Left lung (tissue), 10 donors: ENCODE results near the gene MPP3. TPM values are rescaled to one million over a fixed set of nuclear protein-coding genes. Genes with fewer than 3 reads are reported as not detected.

Experiments used
- ATAC-seq: fragments of 200-7000 bp; cut with Tn5 transposase; one replicate; pipeline ENCODE4 v1.9.1; 2020; ENCODE audit warnings: moderate library complexity
- DNase-seq, 4 donors: peaks; one replicate each; pipeline ENCODE4 v3.0.0-alpha.2; 2013 to 2020
- H3K27ac ChIP-seq, 2 donors: fragments of 200-600 bp; sonication (generic) in 1 of 2; one replicate each; pipeline versions ENCODE4 v1.5.0 to v1.8.0; 2020 to 2021
- H3K27me3 ChIP-seq, 2 donors: fragments of 200-600 bp; sonication (generic) in 1 of 2; one replicate each; pipeline versions ENCODE4 v1.5.0 to v1.8.0; 2020 to 2021
- H3K36me3 ChIP-seq, 2 donors: fragments of 200-600 bp; sonication (generic) in 1 of 2; one replicate each; pipeline versions ENCODE4 v1.5.0 to v1.8.0; 2020 to 2021
- H3K4me1 ChIP-seq, 2 donors: fragments of 200-600 bp; one replicate each; pipeline ENCODE4 v1.8.0; 2021
- H3K4me3 ChIP-seq, 2 donors: fragments of 200-600 bp; sonication (generic) in 1 of 2; one replicate each; pipeline versions ENCODE4 v1.5.0 to v1.8.0; 2020 to 2021; ENCODE audit warnings: mild to moderate bottlenecking in 1 of 2
- H3K9me3 ChIP-seq, 2 donors: fragments of 200-600 bp; sonication (generic) in 1 of 2; one replicate each; pipeline versions ENCODE4 v1.5.0 to v1.8.0; 2020 to 2021
- CTCF ChIP-seq, 2 donors: fragments of 200-600 bp; sonication (generic) in 1 of 2; IDR thresholded peaks; one replicate each; pipeline versions ENCODE4 v1.5.0 to v1.8.0; 2021; ENCODE audit warnings: antibody characterized with exemption in 2 of 2
- intact Hi-C, 2 donors: fragments of 100-400 bp; cut with DNase I; formaldehyde crosslinking; loops; one replicate each; pipeline versions ENCODE4 v1.11.2 to v1.14.2; 2022
- polyA plus RNA-seq, 6 donors: library from polyadenylated mRNA; unstranded; fragments of 120-200 nt; gene quantifications; one replicate each; pipeline ENCODE4 v1.2.1, GENCODE V29; 2013; ENCODE audit not compliant: insufficient read length in 6 of 6
- total RNA-seq, 2 donors: library from RNA; stranded (reverse); fragmentation: NEBNext Ultra II Directional; extraction: Animal tissue kit (Norgen Biotek cat#: 25700); gene quantifications; one replicate each; pipeline ENCODE4 v1.2.1, GENCODE V29; 2021
- donor health status: DM: no; HTN: yes; CAD: no.
- donor health status: DM: no; HTN: no; CAD: no.

Gene MPP3
- total and polyA plus RNA-seq, 8 donors, result 8.0 to 17.9 (median 13.0) TPM

- no peak overlapping the region for H3K27ac ChIP-seq
- intact Hi-C loops, result no loop called here
- no peaks in the 10 kb centered on the region for H3K27me3 ChIP-seq
- no peak overlapping the region for H3K4me3 ChIP-seq
- no peak for ATAC-seq
- H3K36me3 ChIP-seq, result no peaks in the 10 kb centered on the region
- H3K4me1 ChIP-seq, result no peaks in the 10 kb centered on the region
- DNase-seq, result no peak
- no peaks in the 10 kb centered on the region for H3K9me3 ChIP-seq
- no peak for TF ChIP-seq CTCF (IDR thresholded peaks at IDR 0.05)
These were observed 35.5 kb upstream of the MPP3 start for GRCh38 chr17:43868226-43868994.

GRCh38 chr17:43864161-43864984 lies 31.4 kb upstream of the MPP3 start:
- ATAC-seq (no peak), DNase-seq (no peak)
- H3K4me3 ChIP-seq, result no peak overlapping the region
- H3K27me3 ChIP-seq, result no peaks in the 10 kb centered on the region
- no peaks in the 10 kb centered on the region for H3K4me1 ChIP-seq
- no peaks in the 10 kb centered on the region for H3K36me3 ChIP-seq
- no peak overlapping the region for H3K27ac ChIP-seq
- intact Hi-C loops, result no loop called here
- no peaks in the 10 kb centered on the region for H3K9me3 ChIP-seq
- no peak for TF ChIP-seq CTCF (IDR thresholded peaks at IDR 0.05)

GRCh38 chr17:43861960-43862359 lies 29.0 kb upstream of the MPP3 start:
- TF ChIP-seq CTCF (IDR thresholded peaks at IDR 0.05), result no peak
- no peak overlapping the region for H3K4me3 ChIP-seq
- no peak for ATAC-seq
- no peaks in the 10 kb centered on the region for H3K9me3 ChIP-seq
- intact Hi-C loops, result no loop called here
- peaks cover 0 to 9% of the 10 kb centered on the region in 2 donors for H3K27me3 ChIP-seq
- H3K4me1 ChIP-seq, result no peaks in the 10 kb centered on the region
- H3K36me3 ChIP-seq, result no peaks in the 10 kb centered on the region
- no peak for DNase-seq
- no peak overlapping the region for H3K27ac ChIP-seq

- Histone ChIP-seq H3K4me3 (no peak overlapping the region), H3K36me3 (no peaks in the 10 kb centered on the region), H3K27ac (no peak overlapping the region), H3K27me3 (peaks cover 0 to 10% of the 10 kb centered on the region in 2 donors), H3K4me1 (no peaks in the 10 kb centered on the region), H3K9me3 (no peaks in the 10 kb centered on the region)
- DNase-seq (no peak), ATAC-seq (no peak)
- intact Hi-C loops, result no loop called here
- no peak for TF ChIP-seq CTCF (IDR thresholded peaks at IDR 0.05)
These were observed 28.1 kb upstream of the MPP3 start for GRCh38 chr17:43860927-43861622.
